NCI-H446 (cell line): ENCODE data around the gene TSKU.
"Not testable (repeated sequence)": the region's sequence is repeated elsewhere in the genome, so short reads cannot be mapped to it uniquely, and the experiment has no call there.

Source experiments
- DNase-seq, 2 experiments: peaks; one replicate each; lab custom pipeline; 2025; lab: John Stamatoyannopoulos, UW

Gene TSKU

GRCh38 chr11:76824980-76825725 lies 42.0 kb downstream of the TSKU start:
- peak in 1 of 2 experiments; percentile 28 for DNase-seq

GRCh38 chr11:76825726-76826396 lies 42.7 kb downstream of the TSKU start:
- DNase-seq: no peak

DNA sequence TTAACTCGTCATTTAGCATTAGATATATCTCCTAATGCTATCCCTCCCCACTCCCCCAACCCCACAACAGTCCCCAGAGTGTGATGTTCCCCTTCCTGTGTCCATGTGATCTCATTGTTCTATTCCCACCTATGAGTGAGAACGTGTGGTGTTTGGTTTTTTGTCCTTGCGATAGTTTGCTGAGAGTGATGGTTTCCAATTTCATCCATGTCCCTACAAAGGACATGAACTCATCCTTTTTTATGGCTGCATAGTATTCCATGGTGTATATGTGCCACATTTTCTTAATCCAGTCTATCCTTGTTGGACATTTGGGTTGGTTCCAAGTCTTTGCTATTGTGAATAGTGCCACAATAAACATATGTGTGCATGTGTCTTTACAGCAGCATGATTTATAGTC lies 43.4 kb downstream of the TSKU start:
- DNase-seq: not testable (repeated sequence)

DNA sequence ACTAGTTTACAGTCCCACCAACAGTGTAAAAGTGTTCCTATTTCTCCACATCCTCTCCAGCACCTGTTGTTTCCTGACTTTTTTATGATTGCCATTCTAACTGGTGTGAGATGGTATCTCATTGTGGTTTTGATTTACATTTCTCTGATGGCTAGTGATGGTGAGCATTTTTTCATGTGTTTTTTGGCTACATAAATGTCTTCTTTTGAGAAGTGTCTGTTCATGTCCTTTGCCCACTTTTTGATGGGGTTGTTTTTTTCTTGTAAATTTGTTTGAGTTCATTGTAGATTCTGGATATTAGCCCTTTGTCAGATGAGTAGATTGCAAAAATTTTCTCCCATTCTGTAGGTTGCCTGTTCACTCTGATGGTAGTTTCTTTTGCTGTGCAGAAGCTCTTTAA lies 43.8 kb downstream of the TSKU start:
- DNase-seq: not testable (repeated sequence)

DNA sequence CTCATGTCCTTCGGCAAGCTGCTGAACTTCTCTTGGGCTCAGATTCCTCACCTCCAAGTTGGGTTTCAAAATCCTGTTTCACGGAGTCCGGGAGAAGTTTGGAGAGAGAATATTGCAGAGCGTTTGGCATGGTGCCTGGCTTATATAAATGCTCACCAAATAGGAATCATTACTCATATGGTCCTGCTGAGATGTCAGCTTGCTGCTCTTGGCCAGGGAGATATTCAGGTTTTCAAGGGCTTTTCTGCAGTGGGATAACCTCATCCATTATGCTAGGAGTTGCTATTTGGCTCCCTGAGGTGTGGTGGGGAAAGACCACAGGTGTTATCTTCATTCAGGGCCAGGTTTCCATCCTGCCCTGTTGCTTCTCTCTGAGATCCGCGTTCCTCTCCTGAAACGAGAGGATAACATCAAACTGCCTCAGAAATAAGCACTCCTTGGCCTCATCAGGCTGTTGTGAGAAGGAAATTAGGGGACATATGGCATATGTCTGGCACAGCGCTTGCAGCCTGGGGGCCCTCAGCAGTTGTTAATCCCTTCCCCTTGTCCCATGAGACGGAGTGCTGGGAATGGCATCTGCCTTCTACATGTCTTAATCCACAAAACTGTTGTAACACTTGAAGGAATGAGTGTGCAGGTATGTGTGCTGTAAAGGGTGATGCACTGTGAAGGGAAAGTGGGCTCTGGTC lies 47.6 kb downstream of the TSKU start:
- DNase-seq: peak; percentile 92 to 93

- no peak for DNase-seq
Observed at GRCh38 chr11:76831686-76832310, 48.6 kb downstream of the TSKU start.

- no peak for DNase-seq
Observed at GRCh38 chr11:76832361-76832760, 49.2 kb downstream of the TSKU start.

DNA sequence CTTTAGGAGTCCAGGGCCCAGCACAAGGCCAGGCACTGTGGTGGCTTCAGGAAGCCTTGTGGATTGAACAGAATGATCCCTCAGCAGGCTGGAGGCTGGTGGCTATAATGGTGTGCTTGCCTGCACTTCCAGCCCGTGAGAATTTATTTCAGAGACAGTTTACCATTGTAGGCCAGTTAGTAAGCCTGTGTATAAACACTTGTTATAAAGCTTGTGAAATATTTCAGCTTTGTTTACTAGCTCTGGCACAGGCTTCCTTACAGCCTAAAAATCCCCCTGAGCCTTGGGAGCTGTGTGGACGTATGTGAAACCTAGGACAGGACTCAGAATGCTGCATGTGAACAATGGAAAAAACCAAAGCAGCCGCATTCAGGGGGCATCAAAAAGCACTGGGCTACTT lies 51.0 kb downstream of the TSKU start:
- no peak for DNase-seq

DNA sequence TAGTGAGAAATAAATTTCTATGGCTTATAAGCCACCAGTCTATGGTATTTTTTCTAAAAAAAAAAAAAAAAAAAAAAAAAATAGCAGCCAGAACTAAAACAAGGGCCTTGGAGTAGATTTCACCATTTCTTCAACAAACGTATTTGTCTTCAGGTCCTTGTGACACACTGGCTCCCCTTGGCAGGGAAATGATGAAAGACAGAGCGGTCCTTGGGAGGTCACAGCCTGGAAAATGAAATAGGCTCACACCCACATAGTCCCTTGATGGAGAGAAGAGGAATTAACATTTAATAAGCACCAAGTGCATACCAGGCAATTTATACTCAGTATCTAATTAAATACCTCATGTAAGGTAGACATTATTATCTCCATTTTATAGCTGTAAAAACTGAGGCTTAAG lies 51.9 kb downstream of the TSKU start:
- DNase-seq: no peak

GRCh38 chr11:76835928-76836612 lies 52.9 kb downstream of the TSKU start:
- peak; percentile 98 to 99 for DNase-seq

DNA sequence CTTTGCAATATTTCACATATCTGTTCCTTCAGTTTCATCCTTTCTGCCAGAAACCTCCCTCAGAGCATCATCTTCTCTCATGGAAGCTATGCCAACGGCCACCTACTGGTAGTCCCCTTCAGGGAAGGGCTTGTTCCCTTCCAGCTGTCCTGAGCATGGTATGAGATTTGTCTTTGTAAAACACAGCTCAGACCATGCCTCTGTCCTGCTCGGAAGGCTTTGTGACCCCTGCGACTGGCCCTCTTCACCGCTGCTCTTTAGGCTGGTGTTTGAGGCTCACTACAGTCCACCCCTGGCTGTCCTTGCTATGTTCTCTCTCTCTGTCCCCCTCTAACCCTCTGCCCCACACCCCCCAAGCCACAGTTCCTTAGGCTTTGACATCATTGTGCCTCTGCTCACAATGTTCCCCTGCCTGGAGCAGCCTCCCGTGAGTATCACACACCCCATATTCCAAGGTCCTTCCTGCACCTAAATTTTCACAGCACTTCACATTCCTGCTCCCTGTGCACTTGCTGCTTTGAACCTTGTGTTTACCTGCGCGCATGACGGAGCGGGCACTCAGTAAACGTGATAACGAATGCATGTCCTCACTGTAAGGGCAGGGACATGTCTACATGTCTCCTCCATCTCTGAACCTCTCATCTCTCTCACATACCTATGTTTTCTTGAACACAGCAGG lies 53.6 kb downstream of the TSKU start:
- no peak for DNase-seq

DNA sequence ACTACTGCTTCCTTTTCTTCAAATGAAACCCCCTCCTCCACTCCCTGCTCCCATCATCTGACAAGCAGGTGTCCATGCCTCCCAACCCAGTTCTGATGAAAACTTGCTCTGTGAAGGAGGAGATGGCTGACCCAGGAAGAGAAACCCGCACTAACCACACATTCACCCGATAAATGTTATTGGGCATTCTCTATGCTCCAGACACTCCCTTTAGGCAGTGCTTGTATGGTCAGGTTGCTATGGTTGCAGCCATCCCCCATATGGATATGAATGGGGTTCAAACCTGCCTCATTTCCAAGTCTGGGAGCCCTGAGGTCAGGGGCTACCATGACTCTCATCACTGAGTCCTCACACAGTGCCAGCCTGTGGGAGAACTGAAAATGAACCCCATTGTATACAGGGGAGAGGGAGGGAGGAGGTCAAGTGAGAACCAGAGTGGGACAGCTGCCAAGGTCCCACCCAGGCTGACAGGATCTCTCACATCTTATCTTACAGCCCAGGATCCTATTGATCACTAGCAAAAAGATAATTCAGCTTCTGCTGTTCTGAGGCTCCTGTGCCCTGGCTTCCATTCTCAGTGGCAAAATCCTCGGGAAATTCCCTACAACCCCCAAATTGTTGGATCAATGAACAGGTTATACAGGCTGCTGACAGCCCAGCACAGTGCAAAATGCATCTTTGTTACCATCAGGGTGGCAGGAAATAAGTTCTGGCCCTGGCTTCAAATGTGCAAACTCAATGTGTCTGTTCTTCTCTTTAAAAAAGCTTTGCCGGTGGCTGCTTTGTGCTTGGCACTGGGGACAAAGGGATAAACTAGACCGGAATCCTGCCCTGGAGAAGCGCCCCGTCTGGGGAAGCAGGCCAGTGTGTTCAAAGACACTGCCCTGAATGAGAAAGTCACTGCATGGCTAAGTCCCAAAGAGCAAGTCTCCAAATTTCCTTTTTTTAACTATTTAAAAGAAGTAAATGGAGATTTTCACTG lies 54.8 kb downstream of the TSKU start:
- DNase-seq: no peak

DNA sequence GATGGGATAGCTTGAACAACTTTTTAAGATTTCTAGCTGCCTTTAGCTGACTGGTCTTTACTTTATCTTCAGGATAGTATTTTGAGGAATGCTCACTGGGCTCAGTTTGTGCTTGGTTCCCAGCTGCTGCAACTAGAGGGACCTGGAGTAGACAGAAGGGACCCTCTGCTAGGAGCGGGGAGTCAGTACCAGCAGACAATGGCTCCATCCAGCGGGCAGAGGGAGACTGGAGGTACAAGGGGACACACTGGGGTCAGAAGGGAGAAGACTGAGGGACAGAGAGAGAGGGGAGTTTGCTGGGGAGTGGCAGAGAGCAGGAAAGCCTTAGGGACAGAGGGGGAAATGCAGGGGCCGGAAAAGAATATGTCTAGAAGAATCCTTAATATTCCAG lies 55.5 kb downstream of the TSKU start:
- DNase-seq: no peak

GRCh38 chr11:76839311-76839710 lies 56.2 kb downstream of the TSKU start:
- DNase-seq: no peak

DNA sequence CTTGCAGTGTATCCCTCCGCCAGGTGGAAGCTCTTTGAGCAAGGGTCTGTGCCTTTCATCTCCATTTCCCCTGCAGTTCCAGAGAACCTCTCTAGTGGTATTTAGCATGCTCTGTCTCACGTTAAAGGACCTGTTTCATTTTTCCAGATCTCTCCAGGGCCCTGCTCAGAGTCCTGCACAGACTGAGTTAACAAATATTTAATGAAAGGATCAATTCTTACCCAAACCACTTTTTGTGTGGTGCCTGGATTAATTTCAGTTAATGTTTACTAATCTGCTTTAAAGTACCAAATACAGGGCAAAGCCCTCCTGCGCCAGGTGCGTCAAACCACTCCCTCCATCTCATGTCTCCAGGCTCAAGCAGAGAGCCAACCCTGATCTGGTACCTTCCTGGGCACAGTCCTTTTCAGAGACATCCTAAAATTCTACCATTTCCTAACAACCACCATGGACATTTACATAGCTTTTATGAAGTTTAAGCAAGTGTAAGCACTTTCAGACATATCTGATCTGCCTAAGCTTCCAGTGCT lies 58.8 kb downstream of the TSKU start:
- DNase-seq: no peak

DNA sequence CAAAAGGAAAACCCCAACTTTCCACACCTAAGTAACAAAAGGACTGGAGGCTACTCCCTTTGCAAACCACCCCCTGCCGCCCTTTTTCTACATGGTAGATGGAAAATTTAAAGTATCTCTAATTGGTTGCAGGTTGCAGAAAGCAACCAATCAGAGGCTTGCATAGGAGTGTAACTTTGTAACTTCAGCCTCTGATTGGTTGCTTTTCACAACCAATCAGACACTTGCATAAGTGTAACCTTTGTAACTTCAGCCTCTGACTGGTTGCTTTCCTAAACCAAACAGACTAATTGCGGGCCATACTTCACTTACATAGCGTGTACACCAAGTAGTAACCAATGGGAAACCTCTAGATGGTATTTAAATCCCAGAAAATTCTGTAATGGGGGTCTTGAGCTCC lies 60.8 kb downstream of the TSKU start:
- DNase-seq: no peak

DNA sequence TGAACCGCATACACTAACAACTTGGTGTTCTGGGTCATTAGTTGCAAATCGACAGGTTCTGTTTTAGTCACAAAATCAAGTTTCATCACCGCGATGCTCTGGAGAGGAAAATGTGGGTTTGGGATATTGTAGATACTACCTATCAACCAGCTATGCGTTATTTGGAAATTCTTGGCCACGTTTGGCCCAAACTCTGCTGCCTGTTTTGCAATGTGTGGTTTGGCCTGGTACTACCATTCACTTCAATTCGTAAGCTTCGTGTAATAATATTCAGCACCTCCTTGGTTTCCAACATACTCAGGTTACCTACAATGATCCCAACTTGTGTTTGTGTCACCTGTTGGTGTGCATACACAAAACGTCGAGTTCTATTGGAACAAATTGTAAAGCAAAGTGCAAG lies 61.4 kb downstream of the TSKU start:
- no peak for DNase-seq

DNA sequence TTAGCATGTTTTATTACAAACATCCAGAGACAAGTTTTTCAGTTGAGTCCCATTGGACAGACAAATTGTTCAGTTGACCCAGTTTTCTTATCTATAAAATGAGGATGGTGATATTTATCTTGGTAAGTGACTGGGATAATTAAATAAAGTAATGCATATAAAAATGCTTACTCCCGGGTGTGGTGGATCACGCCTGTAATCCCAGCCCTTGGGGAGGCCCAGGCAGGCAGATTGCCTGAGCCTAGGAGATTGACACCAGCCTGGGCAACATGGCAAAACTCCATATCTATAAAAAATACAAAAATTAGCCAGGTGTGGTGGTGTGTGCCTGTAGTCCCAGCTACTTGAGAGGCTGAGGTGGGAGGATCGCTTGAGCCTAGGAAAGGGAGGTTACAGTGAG lies 61.9 kb downstream of the TSKU start:
- no peak for DNase-seq

DNA sequence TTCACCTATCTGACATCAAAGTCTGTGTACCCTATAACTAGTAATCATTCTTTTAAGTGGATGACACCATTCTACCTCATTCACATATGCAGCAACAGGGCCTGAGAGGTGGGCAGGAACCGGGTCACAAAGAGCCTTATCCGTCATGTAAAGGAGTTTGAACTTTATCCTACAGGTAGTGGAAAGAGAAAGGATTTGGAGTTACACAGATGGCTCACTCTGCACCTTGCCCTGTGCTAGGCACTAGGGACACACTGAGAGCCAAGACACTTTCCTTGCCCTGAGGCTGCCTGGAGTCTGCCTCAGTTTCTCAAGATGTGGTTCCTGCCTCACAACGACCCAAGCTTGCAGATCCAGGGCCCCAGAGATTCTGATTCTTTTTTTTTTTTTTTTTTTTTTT lies 63.3 kb downstream of the TSKU start:
- DNase-seq: no peak
